Activated naive CD4-positive, alpha-beta T cell treated with anti-CD3 and anti-CD28 coated beads, Interleukin-2, amount 50 U/mL, for 72 hours (primary cell): ENCODE measurements around the gene IL36G. TPM values are rescaled to one million over a fixed set of nuclear protein-coding genes. Genes with fewer than 3 reads are reported as not detected.

Source experiments
- ATAC-seq, 2 donors: fragments of 150-1000 bp; cut with Tn5 transposase; 2 replicates each; pipeline ENCODE4 v1.10.0; 2021; ENCODE audit warnings: mild to moderate bottlenecking in 2 of 2, moderate library complexity in 2 of 2
- DNase-seq, 2 donors: peaks; one replicate each; pipeline ENCODE4 v3.0.0; 2021 to 2022; ENCODE audit warnings: low spot score in 2 of 2
- H3K27ac Mint-ChIP-seq, 2 donors: one replicate each; pipeline ENCODE4 v1.8.0; 2022; ENCODE audit warnings: mild to moderate bottlenecking in 2 of 2, mixed read lengths in 2 of 2
- H3K36me3 Mint-ChIP-seq, 2 donors: one replicate each; pipeline ENCODE4 v1.8.0; 2022; ENCODE audit warnings: mixed read lengths in 2 of 2
- H3K9me3 Mint-ChIP-seq, 2 donors: one replicate each; pipeline ENCODE4 v1.8.0; 2022; ENCODE audit warnings: mixed read lengths in 2 of 2
- total RNA-seq, 2 donors: library from RNA; stranded (reverse); gene quantifications; one replicate each; pipeline ENCODE4 v1.2.3, GENCODE V29; 2022

Gene IL36G
- total RNA-seq, 2 donors from 2014 or later = not detected

- ATAC-seq (no peak), DNase-seq (no peak)
- Mint-ChIP-seq H3K36me3 (peaks cover 23 to 42% of the 10 kb centered on the region in 2 donors), H3K9me3 (peaks cover 20 to 33% of the 10 kb centered on the region in 2 donors), H3K27ac (no peak overlapping the region)
Measured at GRCh38 chr2:113002677-113003076, 24.9 kb downstream of the IL36G start.

GRCh38 chr2:113005030-113005509 lies 27.3 kb downstream of the IL36G start, which contains the start of gene IL36A:
IL36A (plus strand) TSS chr2:113005459; CDS start chr2:113005872, 413 bp downstream.
- Mint-ChIP-seq H3K27ac (peak within 1 kb of the TSS in 1 of 2 donors; percentile 8), H3K36me3 (peaks cover 16 to 23% of the 10 kb centered on the region in 2 donors), H3K9me3 (peaks cover 13 to 22% of the 10 kb centered on the region in 2 donors)
- DNase-seq (no peak), ATAC-seq (no peak)

- Mint-ChIP-seq H3K27ac (no peak overlapping the region), H3K9me3 (peaks cover 0 to 13% of the 10 kb centered on the region in 2 donors), H3K36me3 (peaks cover 5 to 6% of the 10 kb centered on the region in 2 donors)
- DNase-seq (no peak), ATAC-seq (no peak)
Measured at GRCh38 chr2:113007250-113007649, 29.4 kb downstream of the IL36G start.

- H3K36me3 Mint-ChIP-seq = peaks cover 0 to 6% of the 10 kb centered on the region in 2 donors
- peaks cover 0 to 13% of the 10 kb centered on the region in 2 donors for H3K9me3 Mint-ChIP-seq
- DNase-seq = no peak
- no peak for ATAC-seq
- no peak overlapping the region for H3K27ac Mint-ChIP-seq
Measured at GRCh38 chr2:113009622-113010021, 31.8 kb downstream of the IL36G start.

GRCh38 chr2:113010088-113010487 lies 32.3 kb downstream of the IL36G start:
- H3K9me3 Mint-ChIP-seq = peaks cover 0 to 13% of the 10 kb centered on the region in 2 donors
- no peak for ATAC-seq
- DNase-seq = no peak
- H3K27ac Mint-ChIP-seq = no peak overlapping the region
- peaks cover 0 to 6% of the 10 kb centered on the region in 2 donors for H3K36me3 Mint-ChIP-seq

GRCh38 chr2:113011108-113011507 lies 33.3 kb downstream of the IL36G start:
- DNase-seq = no peak
- H3K9me3 Mint-ChIP-seq = peaks cover 0 to 9% of the 10 kb centered on the region in 2 donors
- no peak overlapping the region for H3K27ac Mint-ChIP-seq
- peaks cover 0 to 6% of the 10 kb centered on the region in 2 donors for H3K36me3 Mint-ChIP-seq
- no peak for ATAC-seq

GRCh38 chr2:113012436-113013335 lies 34.9 kb downstream of the IL36G start:
- ATAC-seq (no peak), DNase-seq (no peak)
- Mint-ChIP-seq H3K27ac (no peak overlapping the region), H3K36me3 (peaks cover 0 to 6% of the 10 kb centered on the region in 2 donors), H3K9me3 (peaks cover 0 to 16% of the 10 kb centered on the region in 2 donors)

GRCh38 chr2:113013336-113013661 lies 35.5 kb downstream of the IL36G start:
- Mint-ChIP-seq H3K9me3 (peaks cover 0 to 19% of the 10 kb centered on the region in 2 donors), H3K36me3 (peaks cover 0 to 6% of the 10 kb centered on the region in 2 donors), H3K27ac (no peak overlapping the region)
- DNase-seq (no peak), ATAC-seq (no peak)

- Mint-ChIP-seq H3K36me3 (peaks cover 0 to 6% of the 10 kb centered on the region in 2 donors), H3K27ac (no peak overlapping the region), H3K9me3 (peaks cover 0 to 26% of the 10 kb centered on the region in 2 donors)
- DNase-seq (no peak), ATAC-seq (no peak)
Measured at GRCh38 chr2:113014067-113014466, 36.3 kb downstream of the IL36G start.

GRCh38 chr2:113015042-113015441 lies 37.2 kb downstream of the IL36G start:
- Mint-ChIP-seq H3K27ac (no peak overlapping the region), H3K36me3 (peaks cover 0 to 10% of the 10 kb centered on the region in 2 donors), H3K9me3 (peaks cover 6 to 26% of the 10 kb centered on the region in 2 donors)
- ATAC-seq (no peak), DNase-seq (no peak)

- ATAC-seq = peak in 1 of 2 donors; percentile 67
- peaks cover 0 to 10% of the 10 kb centered on the region in 2 donors for H3K36me3 Mint-ChIP-seq
Measured at GRCh38 chr2:113015655-113016054, 37.8 kb downstream of the IL36G start.

GRCh38 chr2:113018509-113018908 lies 40.7 kb downstream of the IL36G start:
- H3K27ac Mint-ChIP-seq = no peak overlapping the region
- ATAC-seq (no peak), DNase-seq (no peak)
- H3K36me3 Mint-ChIP-seq = peaks cover 0 to 5% of the 10 kb centered on the region in 2 donors
- H3K9me3 Mint-ChIP-seq = peaks cover 6 to 18% of the 10 kb centered on the region in 2 donors

More at GRCh38 chr2:113015655-113016054, 37.8 kb downstream of the IL36G start:
- peaks cover 6 to 25% of the 10 kb centered on the region in 2 donors for H3K9me3 Mint-ChIP-seq
- no peak for DNase-seq
- no peak overlapping the region for H3K27ac Mint-ChIP-seq

GRCh38 chr2:113021312-113021711 lies 43.5 kb downstream of the IL36G start:
- peaks cover 0 to 5% of the 10 kb centered on the region in 2 donors for H3K36me3 Mint-ChIP-seq
- H3K9me3 Mint-ChIP-seq = peaks cover 6 to 18% of the 10 kb centered on the region in 2 donors
- no peak for DNase-seq
- H3K27ac Mint-ChIP-seq = no peak overlapping the region
- no peak for ATAC-seq

GRCh38 chr2:113024764-113025163 lies 47.0 kb downstream of the IL36G start:
- H3K9me3 Mint-ChIP-seq = peaks cover 2 to 5% of the 10 kb centered on the region in 2 donors
- H3K27ac Mint-ChIP-seq = no peak overlapping the region
- no peaks in the 10 kb centered on the region for H3K36me3 Mint-ChIP-seq

GRCh38 chr2:113025737-113026136 lies 47.9 kb downstream of the IL36G start:
- no peaks in the 10 kb centered on the region for H3K36me3 Mint-ChIP-seq
- H3K27ac Mint-ChIP-seq = no peak overlapping the region
- peaks cover 0 to 5% of the 10 kb centered on the region in 2 donors for H3K9me3 Mint-ChIP-seq
- ATAC-seq = no peak
- DNase-seq = no peak

More at GRCh38 chr2:113024764-113025163, 47.0 kb downstream of the IL36G start:
- DNase-seq (no peak), ATAC-seq (no peak)

- no peaks in the 10 kb centered on the region for H3K36me3 Mint-ChIP-seq
- peaks cover 0 to 5% of the 10 kb centered on the region in 2 donors for H3K9me3 Mint-ChIP-seq
- no peak overlapping the region for H3K27ac Mint-ChIP-seq
- ATAC-seq (no peak), DNase-seq (no peak)
Measured at GRCh38 chr2:113027691-113028090, 49.9 kb downstream of the IL36G start.

- no peak overlapping the region for H3K27ac Mint-ChIP-seq
- H3K36me3 Mint-ChIP-seq = no peaks in the 10 kb centered on the region
- ATAC-seq (no peak), DNase-seq (no peak)
- peaks cover 0 to 5% of the 10 kb centered on the region in 2 donors for H3K9me3 Mint-ChIP-seq
Measured at GRCh38 chr2:113028112-113028511, 50.3 kb downstream of the IL36G start.
